Liver (tissue), 9 donors: ENCODE data around the gene ERVW-1. TPM values are rescaled to one million over a fixed set of nuclear protein-coding genes. Genes with fewer than 3 reads are reported as not detected.

ENCODE experiments used
- DNase-seq: peaks from one replicate; pipeline ENCODE4 v3.0.0-alpha.2; 2017; ENCODE audit warnings: low spot score
- H3K27ac ChIP-seq, 2 donors: one replicate each; pipeline ENCODE4 v1.7.0; 2013; ENCODE audit warnings: inconsistent platforms in 2 of 2, low read length in 2 of 2, control low read depth in 1 of 2, low read depth in 1 of 2, mild to moderate bottlenecking in 1 of 2
- H3K27me3 ChIP-seq, 4 donors: one replicate each; pipeline versions ENCODE4 v1.6.1 to v1.7.0; 2013; ENCODE audit warnings: low read length in 3 of 4, inconsistent platforms in 1 of 4, mild to moderate bottlenecking in 1 of 4, moderate library complexity in 1 of 4; ENCODE audit not compliant: control insufficient read depth in 4 of 4, insufficient read depth in 4 of 4
- H3K36me3 ChIP-seq, 4 donors: one replicate each; pipeline versions ENCODE4 v1.6.1 to v1.7.0; 2013; ENCODE audit warnings: low read length in 3 of 4, mild to moderate bottlenecking in 3 of 4, low read depth in 1 of 4, moderate library complexity in 1 of 4; ENCODE audit not compliant: control insufficient read depth in 4 of 4, insufficient read depth in 3 of 4
- H3K4me1 ChIP-seq, 4 donors: one replicate each; pipeline versions ENCODE4 v1.6.1 to v1.7.0; 2013; ENCODE audit warnings: low read length in 3 of 4, mild to moderate bottlenecking in 3 of 4, moderate library complexity in 1 of 4; ENCODE audit not compliant: control insufficient read depth in 4 of 4, insufficient read depth in 4 of 4
- H3K4me3 ChIP-seq, 3 donors: one replicate each; pipeline versions ENCODE4 v1.6.1 to v1.7.0; 2013; ENCODE audit warnings: low read length in 3 of 3, control low read depth in 1 of 3, low read depth in 1 of 3, mild to moderate bottlenecking in 1 of 3
- H3K9ac ChIP-seq, 2 donors: one replicate each; pipeline ENCODE4 v1.7.0; 2013; ENCODE audit warnings: low read length in 2 of 2, mild to moderate bottlenecking in 2 of 2, moderate library complexity in 2 of 2, control low read depth in 1 of 2, low read depth in 1 of 2
- H3K9me3 ChIP-seq, 4 donors: one replicate each; pipeline versions ENCODE4 v1.6.1 to v1.7.0; 2013; ENCODE audit warnings: low read length in 3 of 4; ENCODE audit not compliant: control insufficient read depth in 4 of 4
- ATF3 ChIP-seq: IDR thresholded peaks from 2 replicates; pipeline ENCODE4 v1.6.1; 2016; ENCODE audit warnings: antibody characterized with exemption
- CTCF ChIP-seq: fragments of 150-350 bp; IDR thresholded peaks from 2 replicates; pipeline ENCODE4 v1.5.1; 2017; ENCODE audit warnings: improper control_type of control experiment, low read depth, low read length; ENCODE audit not compliant: missing input control
- EGR1 ChIP-seq, 2 donors: IDR thresholded peaks; 2 replicates each; pipeline ENCODE4 v1.6.1; 2016 to 2018; ENCODE audit warnings: antibody characterized with exemption in 2 of 2, low read depth in 2 of 2
- FOXA1 ChIP-seq: IDR thresholded peaks from 2 replicates; pipeline ENCODE4 v1.6.1; 2016; ENCODE audit warnings: antibody characterized with exemption
- FOXA2 ChIP-seq: IDR thresholded peaks from 2 replicates; pipeline ENCODE4 v1.6.1; 2016; ENCODE audit warnings: antibody characterized with exemption
- HNF4A ChIP-seq, 2 donors: conservative IDR thresholded peaks; 2 replicates each; pipeline ENCODE4 v1.6.1; 2016; ENCODE audit warnings: antibody characterized with exemption in 2 of 2, mild to moderate bottlenecking in 2 of 2
- HNF4G ChIP-seq: IDR thresholded peaks from 2 replicates; pipeline ENCODE4 v1.6.1; 2016; ENCODE audit warnings: antibody characterized with exemption
- JUND ChIP-seq, 2 donors: IDR thresholded peaks; 2 replicates each; pipeline ENCODE4 v1.6.1; 2016; ENCODE audit warnings: antibody characterized with exemption in 2 of 2
- NR2F2 ChIP-seq: IDR thresholded peaks from 2 replicates; pipeline ENCODE4 v1.6.1; 2016; ENCODE audit warnings: antibody characterized with exemption
- RAD21 ChIP-seq, 2 donors: IDR thresholded peaks; 2 replicates each; pipeline ENCODE4 v1.6.1; 2016; ENCODE audit warnings: antibody characterized with exemption in 2 of 2, mild to moderate bottlenecking in 2 of 2
- REST ChIP-seq: IDR thresholded peaks from 2 replicates; pipeline ENCODE4 v1.6.1; 2016; ENCODE audit warnings: antibody characterized with exemption, mild to moderate bottlenecking
- SP1 ChIP-seq: IDR thresholded peaks from 2 replicates; pipeline ENCODE4 v1.6.1; 2018; ENCODE audit warnings: antibody characterized with exemption, mild to moderate bottlenecking
- YY1 ChIP-seq: IDR thresholded peaks from 2 replicates; pipeline ENCODE4 v1.6.1; 2016; ENCODE audit warnings: antibody characterized with exemption, mild to moderate bottlenecking
- ZBTB33 ChIP-seq: IDR thresholded peaks from 2 replicates; pipeline ENCODE4 v1.6.1; 2016; ENCODE audit warnings: antibody characterized with exemption
- WGBS: extraction: QIAGEN DNeasy Blood & Tissue Kit; methylation state at CpG from one replicate; pipeline ENCODE4 v1.1.7; 2013; 5-methylcytosine and 5-hydroxymethylcytosine counted together
- polyA plus RNA-seq, 2 donors: library from polyadenylated mRNA; stranded (reverse) in 1 of 2; unstranded in 1 of 2; fragments of 200-250 nt in 1 of 2; fragments of >200 nt in 1 of 2; fragmentation: Nextera tagmentation in 1 of 2; extraction: Ambion mirVana in 1 of 2; gene quantifications; one replicate each; pipeline versions ENCODE4 v1.2.1 to v1.2.3, GENCODE V29; 2013 to 2015
- total RNA-seq, 2 donors: library from RNA; depleted of rRNA; stranded (reverse); fragments of >200 nt; gene quantifications; one replicate each; pipeline ENCODE4 v1.2.3, GENCODE V29; 2014
- donor health status: healthy.
- donor health status: healthy.
- donor health status: healthy.
- donor health status: healthy.
- donor health status: healthy.

Gene ERVW-1
- total and polyA plus RNA-seq, 4 donors: 0.19 TPM; not detected in 3

- Histone ChIP-seq H3K4me3 (no peak overlapping the region), H3K36me3 (peaks cover 1 to 25% (median 17%) of the 10 kb centered on the region in 4 donors), H3K9ac (no peak overlapping the region), H3K9me3 (no peaks in the 10 kb centered on the region), H3K27ac (no peak overlapping the region), H3K4me1 (no peaks in the 10 kb centered on the region), H3K27me3 (no peaks in the 10 kb centered on the region)
- TF ChIP-seq CTCF (no peak), HNF4A (conservative IDR thresholded peaks at IDR 0.05) (no peak), YY1 (no peak), REST (no peak), RAD21 (IDR thresholded peaks at IDR 0.05) (no peak), JUND (IDR thresholded peaks at IDR 0.05) (no peak)
- WGBS: 82% methylated on average over 3 of the region's 3 CpGs
- DNase-seq: no peak
These were observed 26.8 kb upstream of the ERVW-1 start for GRCh38 chr7:92504563-92504962.

DNA sequence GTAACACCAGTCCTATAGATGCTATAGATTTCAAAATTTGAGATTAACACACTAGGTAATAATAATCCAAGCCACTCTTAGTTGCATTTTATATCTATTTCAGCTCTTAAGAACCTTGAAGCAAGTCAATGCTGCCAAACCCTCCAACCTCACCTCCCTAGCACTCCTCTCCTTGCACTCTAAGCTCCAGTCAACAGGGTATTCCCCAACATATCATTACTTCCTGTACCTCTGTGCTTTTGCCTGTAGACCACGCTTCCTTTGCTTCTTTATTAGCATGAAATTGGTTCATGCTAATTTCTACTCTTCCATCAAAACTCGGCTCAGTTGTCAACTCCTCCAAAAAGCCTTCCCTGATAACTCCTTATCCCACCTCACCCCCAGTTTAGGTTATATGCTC is 26.0 kb upstream of the ERVW-1 start:
- H3K9ac ChIP-seq: no peak overlapping the region
- H3K4me3 ChIP-seq: no peak overlapping the region
- H3K4me1 ChIP-seq: no peaks in the 10 kb centered on the region
- no peak overlapping the region for H3K27ac ChIP-seq
- no peak for DNase-seq
- no peaks in the 10 kb centered on the region for H3K9me3 ChIP-seq
- 91% methylated on average over 2 of the region's 2 CpGs for WGBS
- H3K27me3 ChIP-seq: no peaks in the 10 kb centered on the region
- peaks cover 1 to 30% (median 19%) of the 10 kb centered on the region in 4 donors for H3K36me3 ChIP-seq
- no peak for TF ChIP-seq EGR1 (IDR thresholded peaks at IDR 0.05; ENCODE audit: low read depth in 2 of 2)
- no peak for TF ChIP-seq FOXA1
- TF ChIP-seq ATF3: no peak
- TF ChIP-seq SP1: no peak
- no peak for TF ChIP-seq ZBTB33
- TF ChIP-seq NR2F2: no peak
- TF ChIP-seq REST: no peak
- TF ChIP-seq YY1: no peak
- no peak for TF ChIP-seq HNF4G
- TF ChIP-seq FOXA2: no peak
- no peak for TF ChIP-seq RAD21 (IDR thresholded peaks at IDR 0.05)
